DND-41 (cell line): ENCODE results near the gene SPDL1.

Experiments used
- ATAC-seq: fragments of 200-7000 bp; cut with Tn5 transposase; 3 replicates; pipeline ENCODE4 v1.9.1; 2021; ENCODE audit warnings: low read depth; ENCODE audit not compliant: insufficient read depth
- DNase-seq: peaks from one replicate; pipeline ENCODE4 v3.0.0-alpha.2; 2020
- H2AFZ ChIP-seq: 2 replicates; pipeline ENCODE4 v1.6.0; 2012; ENCODE audit warnings: low read depth, low read length
- H3K27ac ChIP-seq: 2 replicates; pipeline ENCODE4 v1.5.1; 2012; ENCODE audit warnings: low read length, inconsistent platforms
- H3K27me3 ChIP-seq: fragments of 200-600 bp; sonication (generic); 2 replicates; pipeline ENCODE4 v1.6.0; 2012; ENCODE audit warnings: low read length, mild to moderate bottlenecking, inconsistent platforms; ENCODE audit not compliant: insufficient read depth, poor library complexity
- H3K36me3 ChIP-seq: 2 replicates; pipeline ENCODE4 v1.5.1; 2012; ENCODE audit warnings: low read length, inconsistent platforms; ENCODE audit not compliant: insufficient read depth
- H3K4me1 ChIP-seq: 2 replicates; pipeline ENCODE4 v1.5.1; 2012; ENCODE audit warnings: mild to moderate bottlenecking, low read length; ENCODE audit not compliant: insufficient read depth
- H3K4me2 ChIP-seq: 2 replicates; pipeline ENCODE4 v1.6.0; 2012; ENCODE audit warnings: mild to moderate bottlenecking, moderate library complexity, low read length, inconsistent platforms; ENCODE audit not compliant: insufficient read depth
- H3K4me3 ChIP-seq, 2 experiments: fragments of 200-600 bp in 1 of 2; shearing (Covaris generic) in 1 of 2; 2 replicates each; pipeline ENCODE4 v1.5.1; 2012 to 2016; ENCODE audit warnings: inconsistent platforms in 2 of 2, low read length in 2 of 2, mild to moderate bottlenecking in 2 of 2, low read depth in 1 of 2, moderate library complexity in 1 of 2
- H3K79me2 ChIP-seq: 2 replicates; pipeline ENCODE4 v1.6.0; 2012; ENCODE audit warnings: low read length, inconsistent platforms; ENCODE audit not compliant: insufficient read depth
- H3K9ac ChIP-seq: 2 replicates; pipeline ENCODE4 v1.6.0; 2012; ENCODE audit warnings: low read depth, mild to moderate bottlenecking, inconsistent platforms, low read length, moderate library complexity
- H3K9me3 ChIP-seq: 2 replicates; pipeline ENCODE4 v1.5.1; 2012; ENCODE audit warnings: low read length, moderate library complexity, mild to moderate bottlenecking, inconsistent platforms; ENCODE audit not compliant: insufficient read depth, severe bottlenecking
- H4K20me1 ChIP-seq: 2 replicates; pipeline ENCODE4 v1.6.0; 2012; ENCODE audit warnings: low read length; ENCODE audit not compliant: insufficient read depth
- CTCF ChIP-seq: IDR thresholded peaks from 2 replicates; pipeline ENCODE4 v1.5.1; 2012; ENCODE audit warnings: borderline replicate concordance, low read length, moderate library complexity, mild to moderate bottlenecking; ENCODE audit not compliant: poor library complexity, severe bottlenecking; ENCODE audit errors: extremely low read depth
- EZH2 ChIP-seq: IDR thresholded peaks from 3 replicates; pipeline ENCODE4 v1.6.1; 2012; ENCODE audit warnings: borderline replicate concordance, low read depth, mild to moderate bottlenecking, moderate library complexity, low read length, inconsistent platforms; ENCODE audit not compliant: severe bottlenecking

SPDL1 gene

GRCh38 chr5:169549453-169550100 is 34.0 kb upstream of the SPDL1 start:
- no peak overlapping the region for H3K27ac ChIP-seq
- H3K4me1 ChIP-seq, result no peaks in the 10 kb centered on the region
- no peaks in the 10 kb centered on the region for H3K9me3 ChIP-seq
- H3K79me2 ChIP-seq, result no peaks in the 10 kb centered on the region
- TF ChIP-seq EZH2 (no peak), CTCF (no peak)
- H3K4me2 ChIP-seq, result no peak overlapping the region
- DNase-seq (no peak), ATAC-seq (no peak)
- no peaks in the 10 kb centered on the region for H3K36me3 ChIP-seq
- peaks cover 23% of the 10 kb centered on the region for H3K27me3 ChIP-seq
- H3K9ac ChIP-seq, result no peak overlapping the region
- no peak overlapping the region for H2AFZ ChIP-seq
- no peaks in the 10 kb centered on the region for H4K20me1 ChIP-seq
- no peak overlapping the region for H3K4me3 ChIP-seq

GRCh38 chr5:169550227-169550626 is 33.3 kb upstream of the SPDL1 start:
- no peaks in the 10 kb centered on the region for H4K20me1 ChIP-seq
- no peaks in the 10 kb centered on the region for H3K9me3 ChIP-seq
- H3K36me3 ChIP-seq, result no peaks in the 10 kb centered on the region
- no peak overlapping the region for H3K27ac ChIP-seq
- no peak for DNase-seq
- H2AFZ ChIP-seq, result no peak overlapping the region
- H3K4me3 ChIP-seq, result no peak overlapping the region
- H3K9ac ChIP-seq, result no peak overlapping the region
- no peak for ATAC-seq
- H3K79me2 ChIP-seq, result no peaks in the 10 kb centered on the region
- no peaks in the 10 kb centered on the region for H3K4me1 ChIP-seq
- TF ChIP-seq CTCF, result no peak
- no peak for TF ChIP-seq EZH2
- H3K27me3 ChIP-seq, result peaks cover 20% of the 10 kb centered on the region
- H3K4me2 ChIP-seq, result no peak overlapping the region

- Histone ChIP-seq H3K9ac (no peak overlapping the region), H3K79me2 (no peaks in the 10 kb centered on the region), H3K27me3 (peaks cover 18% of the 10 kb centered on the region), H3K4me1 (no peaks in the 10 kb centered on the region), H4K20me1 (no peaks in the 10 kb centered on the region), H2AFZ (no peak overlapping the region), H3K36me3 (no peaks in the 10 kb centered on the region), H3K9me3 (no peaks in the 10 kb centered on the region), H3K4me2 (no peak overlapping the region), H3K4me3 (no peak overlapping the region), H3K27ac (no peak overlapping the region)
- DNase-seq, result no peak
- no peak for ATAC-seq
- TF ChIP-seq CTCF (no peak), EZH2 (no peak)
Observed at GRCh38 chr5:169551146-169551545, 32.4 kb upstream of the SPDL1 start.
